RWPE2 (cell line): ENCODE data around the gene CRY2.
A peak's percentile ranks its signal among the peaks of the same experiment; 100 is the strongest.
"Not testable (repeated sequence)": the region's sequence is repeated elsewhere in the genome, so short reads cannot be mapped to it uniquely, and the experiment has no call there.

Experiments
- ATAC-seq: fragments of 200-7000 bp; cut with Tn5 transposase; 3 replicates; pipeline ENCODE4 v1.9.1; 2021; ENCODE audit warnings: low read depth
- DNase-seq: peaks from one replicate; pipeline ENCODE4 v3.0.0-alpha.2; 2020; ENCODE audit warnings: low spot score
- H3K27ac ChIP-seq: fragments of 450-650 bp; 2 replicates; pipeline ENCODE4 v1.5.1; 2017; ENCODE audit warnings: mild to moderate bottlenecking; ENCODE audit not compliant: poor library complexity, severe bottlenecking
- H3K27me3 ChIP-seq: fragments of 250-450 bp; sonication (Bioruptor Pico); 2 replicates; pipeline ENCODE4 v1.5.1; 2021; ENCODE audit warnings: mild to moderate bottlenecking, moderate library complexity; ENCODE audit not compliant: insufficient read depth, poor library complexity, severe bottlenecking
- H3K36me3 ChIP-seq: fragments of 250-450 bp; sonication (Bioruptor Pico); 2 replicates; pipeline ENCODE4 v1.5.1; 2020; ENCODE audit warnings: low read depth, mild to moderate bottlenecking, moderate library complexity
- H3K4me1 ChIP-seq: fragments of 250-450 bp; sonication (Bioruptor Pico); 2 replicates; pipeline ENCODE4 v1.5.1; 2021; ENCODE audit warnings: mild to moderate bottlenecking, moderate library complexity; ENCODE audit not compliant: insufficient read depth, poor library complexity, severe bottlenecking
- H3K4me3 ChIP-seq: fragments of 250-450 bp; sonication (Bioruptor Pico); 2 replicates; pipeline ENCODE4 v1.5.1; 2021; ENCODE audit warnings: mild to moderate bottlenecking, moderate library complexity; ENCODE audit not compliant: severe bottlenecking
- H3K9me3 ChIP-seq: fragments of 250-450 bp; sonication (Bioruptor Pico); 2 replicates; pipeline ENCODE4 v1.5.1; 2021; ENCODE audit warnings: mild to moderate bottlenecking, moderate library complexity; ENCODE audit not compliant: severe bottlenecking
- CTCF ChIP-seq: fragments of 450-650 bp; IDR thresholded peaks from one replicate; pipeline ENCODE4 v1.5.1; 2017; ENCODE audit warnings: mild to moderate bottlenecking, moderate library complexity; ENCODE audit not compliant: poor library complexity, severe bottlenecking

The CRY2 gene

GRCh38 chr11:45904309-45904915, 57.1 kb downstream of the CRY2 start:
- TF ChIP-seq CTCF: no peak
- no peak for ATAC-seq
- no peak overlapping the region for H3K4me3 ChIP-seq
- H3K36me3 ChIP-seq: no peaks in the 10 kb centered on the region
- no peaks in the 10 kb centered on the region for H3K27me3 ChIP-seq
- no peaks in the 10 kb centered on the region for H3K9me3 ChIP-seq
- H3K27ac ChIP-seq: no peak overlapping the region
- no peaks in the 10 kb centered on the region for H3K4me1 ChIP-seq
- DNase-seq: no peak

GRCh38 chr11:45905095-45905494, 57.8 kb downstream of the CRY2 start:
- ATAC-seq (no peak), DNase-seq (no peak)
- Histone ChIP-seq H3K27ac (no peak overlapping the region), H3K4me3 (no peak overlapping the region), H3K36me3 (no peaks in the 10 kb centered on the region), H3K27me3 (no peaks in the 10 kb centered on the region), H3K9me3 (no peaks in the 10 kb centered on the region), H3K4me1 (no peaks in the 10 kb centered on the region)
- TF ChIP-seq CTCF: no peak

GRCh38 chr11:45905576-45905975, 58.3 kb downstream of the CRY2 start:
- H3K4me3 ChIP-seq: not testable (repeated sequence)

GRCh38 chr11:45906096-45906682, 58.9 kb downstream of the CRY2 start:
- Histone ChIP-seq H3K4me3 (no peak overlapping the region), H3K36me3 (peaks cover 2% of the 10 kb centered on the region; the same call in 1 of the 2 replicates), H3K27me3 (no peaks in the 10 kb centered on the region), H3K9me3 (no peaks in the 10 kb centered on the region), H3K27ac (no peak overlapping the region), H3K4me1 (no peaks in the 10 kb centered on the region)
- DNase-seq (no peak), ATAC-seq (no peak)
- TF ChIP-seq CTCF: no peak

More at GRCh38 chr11:45905576-45905975, 58.3 kb downstream of the CRY2 start:
- H3K4me1 ChIP-seq, H3K27me3 ChIP-seq, DNase-seq, H3K36me3 ChIP-seq, ATAC-seq, H3K9me3 ChIP-seq, H3K27ac ChIP-seq: not testable (repeated sequence)

GRCh38 chr11:45906965-45907611, 59.8 kb downstream of the CRY2 start, which contains the start of gene FREY1:
Gene FREY1, minus strand, starts transcription at chr11:45907271. Its CDS starts 26 bp downstream, at chr11:45907245.
- Histone ChIP-seq H3K4me3 (no peak within 1 kb of the TSS), H3K36me3 (peaks cover 11% of the 10 kb centered on the region), H3K9me3 (no peaks in the 10 kb centered on the region), H3K27ac (no peak within 1 kb of the TSS), H3K27me3 (no peaks in the 10 kb centered on the region), H3K4me1 (no peaks in the 10 kb centered on the region)
- ATAC-seq (peak; percentile 11; the same call in 1 of the 3 replicates), DNase-seq (no peak)
- no peak for TF ChIP-seq CTCF
